Medulla oblongata (tissue), 1 donor: ENCODE results near the gene FAM181B.
A peak's percentile ranks its signal among the peaks of the same experiment; 100 is the strongest.

Source experiments
- DNase-seq: peaks from one replicate; pipeline ENCODE4 v3.0.0-alpha.2; 2015; ENCODE audit errors: extremely low spot score

FAM181B gene, protein sequence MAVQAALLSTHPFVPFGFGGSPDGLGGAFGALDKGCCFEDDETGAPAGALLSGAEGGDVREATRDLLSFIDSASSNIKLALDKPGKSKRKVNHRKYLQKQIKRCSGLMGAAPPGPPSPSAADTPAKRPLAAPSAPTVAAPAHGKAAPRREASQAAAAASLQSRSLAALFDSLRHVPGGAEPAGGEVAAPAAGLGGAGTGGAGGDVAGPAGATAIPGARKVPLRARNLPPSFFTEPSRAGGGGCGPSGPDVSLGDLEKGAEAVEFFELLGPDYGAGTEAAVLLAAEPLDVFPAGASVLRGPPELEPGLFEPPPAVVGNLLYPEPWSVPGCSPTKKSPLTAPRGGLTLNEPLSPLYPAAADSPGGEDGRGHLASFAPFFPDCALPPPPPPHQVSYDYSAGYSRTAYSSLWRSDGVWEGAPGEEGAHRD

DNA sequence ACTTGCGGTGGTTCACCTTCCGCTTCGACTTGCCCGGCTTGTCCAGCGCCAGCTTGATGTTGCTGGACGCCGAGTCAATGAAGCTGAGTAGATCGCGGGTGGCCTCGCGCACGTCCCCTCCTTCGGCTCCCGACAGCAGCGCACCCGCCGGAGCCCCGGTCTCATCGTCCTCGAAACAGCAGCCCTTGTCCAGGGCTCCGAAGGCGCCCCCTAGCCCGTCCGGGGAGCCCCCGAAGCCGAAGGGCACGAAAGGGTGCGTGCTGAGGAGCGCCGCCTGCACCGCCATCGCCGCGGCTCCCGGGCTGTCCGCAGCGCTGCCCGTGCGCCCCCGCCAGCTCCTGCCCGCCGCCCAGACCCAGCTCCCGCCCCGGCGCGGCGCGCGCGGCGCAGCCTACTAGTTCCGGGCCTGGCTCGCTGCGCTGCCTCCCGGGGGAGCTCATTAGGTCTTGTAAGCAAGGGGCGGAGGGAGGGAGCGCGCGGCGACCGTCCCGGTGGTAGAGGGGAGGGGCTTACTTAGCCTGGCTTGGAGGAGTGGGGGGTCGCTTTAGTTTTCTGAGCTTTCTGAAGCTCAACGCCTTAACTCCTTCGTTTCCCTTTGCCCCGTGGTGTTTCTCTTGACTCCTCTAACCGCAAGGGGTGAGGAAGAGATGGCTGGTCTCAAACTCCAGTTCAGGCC is at the start of gene FAM181B:
TSS of gene FAM181B (minus strand) at position 421 of the 676 bp plus-strand sequence. CDS start at position 286, 135 bp downstream.
- DNase-seq: peak; percentile 76

DNA sequence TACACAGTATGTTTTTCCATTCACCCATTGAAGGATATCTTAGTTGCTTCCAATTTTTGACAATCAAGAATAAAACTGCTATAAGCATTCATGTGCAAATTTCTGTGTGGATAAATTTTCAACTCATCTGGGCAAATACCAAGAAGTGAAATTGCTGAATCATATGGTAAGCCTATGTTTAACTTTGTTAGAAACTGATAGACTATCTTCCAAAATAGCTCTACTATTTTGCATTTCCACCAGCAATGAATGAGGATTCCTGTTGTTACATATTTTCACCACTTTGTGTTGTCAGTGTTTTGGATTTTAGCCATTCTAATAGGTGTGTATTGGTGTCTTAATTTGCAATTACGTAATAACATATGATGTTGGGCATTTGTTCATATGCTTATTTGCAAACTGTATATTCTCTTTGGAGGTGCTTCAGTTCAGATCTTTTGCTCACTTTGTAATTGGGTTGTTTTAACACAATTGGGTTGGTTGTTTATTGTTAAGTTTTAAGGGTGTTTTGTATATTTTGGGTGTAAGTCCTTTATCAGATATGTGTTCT is 49.2 kb upstream of the FAM181B start:
- no peak for DNase-seq

DNA sequence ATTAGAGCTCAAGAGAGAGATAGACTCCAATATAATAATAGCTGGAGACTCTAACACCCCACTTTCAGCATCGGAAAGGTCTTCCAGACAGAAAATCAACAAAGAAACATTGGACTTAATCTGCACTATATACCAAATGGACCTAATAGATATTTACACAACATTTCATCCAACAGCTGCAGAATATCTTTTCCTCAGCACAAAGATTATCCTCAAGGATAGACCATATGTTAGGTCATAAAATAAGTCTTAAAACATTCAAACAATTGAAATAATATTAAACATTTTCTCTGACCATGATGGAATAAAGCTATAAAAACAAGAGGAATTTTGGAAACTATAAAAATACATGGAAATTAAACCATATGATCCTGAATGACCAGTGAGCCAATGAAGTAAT is 45.1 kb upstream of the FAM181B start:
- DNase-seq: no peak

DNA sequence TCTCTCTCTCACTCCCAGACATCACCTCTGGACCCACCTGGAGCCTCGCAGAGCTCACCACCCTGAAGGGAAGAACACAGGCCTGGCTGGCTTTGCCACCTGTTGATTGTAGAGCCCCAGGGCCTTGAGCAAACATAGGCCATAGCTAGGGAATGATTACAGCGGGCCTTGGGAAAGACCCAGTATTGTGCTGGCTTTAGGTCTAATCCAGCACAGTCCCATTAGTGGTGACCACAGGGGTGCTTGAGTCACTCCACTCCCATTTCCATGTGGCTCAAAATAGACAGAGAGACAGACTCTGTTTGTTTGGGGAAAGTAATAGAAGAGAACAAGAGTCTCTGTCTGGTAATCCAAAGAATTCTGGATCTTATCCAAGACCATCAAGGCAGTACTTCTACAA is 42.7 kb upstream of the FAM181B start:
- DNase-seq: no peak

DNA sequence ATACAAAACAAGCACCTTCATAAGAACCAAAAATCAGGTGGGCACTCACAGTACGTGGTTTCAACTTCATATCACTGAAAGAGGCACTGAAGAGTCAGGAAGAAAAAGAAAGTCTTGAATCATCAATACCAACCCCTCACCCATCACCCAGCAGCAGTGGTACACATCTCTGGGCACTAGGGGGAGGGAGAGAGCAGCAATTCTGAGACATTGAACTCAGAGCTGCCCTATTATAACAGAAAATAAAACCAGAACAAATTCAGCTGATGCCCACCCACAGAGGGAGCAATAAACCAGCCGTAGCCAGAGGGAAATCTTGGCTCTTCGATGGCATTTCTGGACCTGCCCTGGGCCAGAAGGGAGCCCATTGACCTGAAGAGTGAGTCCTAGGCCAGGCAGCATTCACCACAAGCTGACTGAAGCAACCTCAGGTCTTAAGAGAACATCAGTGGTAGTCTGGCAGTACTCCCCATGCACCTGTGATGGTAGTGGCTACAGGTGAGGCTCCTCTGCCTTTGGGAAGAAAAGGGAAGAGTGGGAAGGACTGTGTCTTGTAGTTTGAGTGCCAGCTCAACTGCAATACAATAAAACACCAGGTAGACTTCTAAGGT is 42.2 kb upstream of the FAM181B start:
- peak; percentile 51 for DNase-seq

DNA sequence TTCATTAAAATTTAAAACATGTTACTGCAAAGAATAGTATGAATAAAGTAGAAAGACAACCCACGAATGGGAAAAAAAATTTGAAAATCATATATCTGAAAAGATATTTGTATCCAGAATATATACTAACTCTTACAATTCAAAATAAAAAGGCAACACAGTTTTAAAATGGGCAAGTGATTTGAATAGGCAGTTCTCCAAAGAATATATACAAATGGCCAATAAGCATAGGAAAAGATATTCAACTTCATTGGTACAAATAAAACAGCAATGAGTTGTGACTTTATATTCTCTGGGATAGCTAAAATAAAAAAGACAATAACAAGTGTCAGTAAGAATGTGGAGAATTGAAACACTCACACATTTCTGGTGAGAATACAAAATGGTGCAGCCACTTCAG is 41.6 kb upstream of the FAM181B start:
- no peak for DNase-seq

DNA sequence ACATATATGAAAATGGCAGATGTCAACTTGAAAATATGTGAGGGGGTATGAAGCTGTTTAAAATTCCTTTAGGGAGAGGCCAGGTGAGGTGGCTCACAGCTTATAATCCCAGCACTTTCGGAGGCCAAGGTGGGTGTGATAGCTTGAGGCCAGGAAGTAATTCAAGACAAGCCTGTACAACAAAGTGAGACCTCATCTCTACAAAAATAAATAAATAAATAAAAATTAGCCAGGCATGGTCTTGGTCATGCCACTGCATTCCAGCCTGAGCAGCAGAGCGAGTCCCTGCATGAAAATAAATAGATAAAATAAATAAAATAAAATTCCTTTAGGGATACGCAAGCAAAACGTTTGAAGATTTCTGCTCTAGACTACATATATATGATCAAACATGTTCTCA is 38.1 kb upstream of the FAM181B start:
- DNase-seq: no peak

DNA sequence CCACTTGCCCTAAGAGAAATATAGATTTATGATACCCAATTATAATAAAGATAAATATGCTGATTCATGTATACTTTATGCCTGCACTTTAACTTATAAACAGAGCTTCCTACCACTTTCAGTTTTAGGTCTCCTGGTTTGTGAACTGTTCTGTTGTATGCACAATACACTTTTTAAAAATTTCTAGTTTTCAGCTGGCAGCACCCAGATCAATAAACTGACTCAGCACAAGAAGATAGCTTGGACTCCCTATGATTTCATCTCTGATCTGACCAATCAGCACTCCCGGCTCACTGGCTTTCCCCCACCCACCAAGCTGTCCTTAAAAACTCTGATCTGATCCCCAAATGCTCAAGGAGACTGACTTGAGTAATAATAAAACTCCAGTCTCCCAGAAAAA is 33.5 kb upstream of the FAM181B start:
- no peak for DNase-seq

DNA sequence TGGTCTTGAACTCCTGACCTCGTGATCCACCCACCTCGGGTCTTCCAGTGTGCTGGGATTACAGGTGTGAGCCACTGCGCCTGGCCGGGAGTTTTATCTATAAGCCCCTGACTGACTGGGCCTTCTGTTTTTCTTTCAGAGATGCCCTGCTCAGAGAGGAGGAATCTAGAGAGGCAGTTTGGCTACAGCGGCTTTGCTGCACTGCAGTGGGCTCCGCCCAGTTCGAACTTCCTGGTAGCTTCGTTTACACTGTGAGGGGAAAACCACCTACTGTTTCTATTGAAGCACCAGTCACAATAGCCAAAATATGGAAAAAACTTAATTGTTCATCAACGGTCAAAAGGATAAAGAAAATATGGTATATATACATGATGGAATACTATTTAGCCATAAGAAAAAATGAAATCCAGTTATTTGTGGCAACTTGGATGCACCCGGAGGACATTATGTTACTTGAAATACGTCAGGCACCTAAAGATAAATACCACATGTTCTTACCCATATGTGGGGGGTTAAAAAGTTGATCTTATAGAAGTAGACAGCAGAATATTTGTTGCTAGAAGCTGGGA is 31.9 kb upstream of the FAM181B start:
- DNase-seq: no peak

DNA sequence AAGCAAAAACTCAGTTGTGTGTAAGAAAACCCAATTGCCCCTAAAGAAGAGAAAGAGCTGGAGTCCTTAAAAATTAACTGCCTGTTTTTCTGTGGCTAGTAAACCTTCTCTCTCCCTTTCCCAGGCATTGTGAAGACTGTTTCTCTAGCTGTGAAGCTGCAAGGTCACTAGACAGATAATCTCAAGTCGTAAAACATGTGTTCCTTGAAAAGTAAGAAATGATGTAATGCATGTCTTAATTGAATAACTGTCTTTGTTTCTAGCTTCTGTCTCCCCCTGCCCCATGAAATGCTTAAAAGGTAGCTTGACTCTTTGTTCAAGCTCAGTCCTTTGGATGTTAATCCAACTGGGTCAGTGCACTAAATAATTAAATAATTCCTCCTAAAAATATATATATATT is 29.5 kb upstream of the FAM181B start:
- DNase-seq: no peak

DNA sequence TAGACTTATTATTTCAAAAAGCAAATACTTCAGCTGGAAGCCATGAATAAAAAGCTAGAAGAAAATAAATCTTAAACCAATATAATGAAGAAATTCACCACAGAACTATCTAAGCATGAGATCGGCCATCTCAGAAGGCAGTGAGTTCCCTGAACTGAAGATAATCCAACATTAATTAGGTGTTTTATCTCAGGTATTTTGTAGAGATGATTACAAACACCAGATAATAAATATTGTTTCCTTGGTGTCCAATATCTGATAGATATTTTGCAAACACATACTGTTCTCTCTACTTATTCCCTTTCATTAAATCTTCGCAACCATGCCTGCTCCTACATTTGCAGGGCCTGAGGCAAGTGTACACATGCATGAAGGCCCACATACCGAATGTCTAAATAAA is 26.0 kb upstream of the FAM181B start:
- no peak for DNase-seq

DNA sequence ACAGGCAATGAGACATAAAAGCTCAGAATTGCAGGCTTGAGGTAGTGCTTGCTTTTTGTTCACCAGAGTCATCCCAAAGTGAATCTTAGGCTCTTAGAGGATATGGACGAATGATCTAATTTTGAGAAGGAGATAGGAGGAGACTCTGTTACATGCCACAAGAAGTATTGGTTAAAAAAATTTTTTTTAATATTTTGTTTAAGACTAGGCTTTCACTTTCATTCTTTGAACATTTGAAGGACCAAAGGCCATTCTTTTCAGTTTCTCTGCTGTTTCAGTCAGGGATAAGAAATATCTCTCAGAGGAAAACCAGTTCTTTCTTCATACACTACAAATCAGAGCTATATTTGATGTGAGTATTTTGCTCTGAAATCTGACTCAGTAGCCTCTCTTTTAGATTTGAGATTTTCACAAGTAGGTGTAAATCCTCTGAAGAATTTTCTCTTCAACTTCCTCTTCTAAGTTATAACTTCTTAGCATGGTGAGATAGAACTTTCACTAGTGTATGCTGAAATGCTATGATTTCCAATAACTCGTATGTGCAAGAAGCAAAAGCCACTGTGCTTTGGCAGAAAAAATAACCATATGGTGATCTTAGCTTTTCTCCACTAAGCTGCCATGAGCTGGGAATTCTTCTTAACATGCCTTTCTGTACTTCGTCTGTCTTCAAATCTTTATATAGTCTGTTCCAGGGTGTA is 24.1 kb upstream of the FAM181B start:
- peak; percentile 26 for DNase-seq

DNA sequence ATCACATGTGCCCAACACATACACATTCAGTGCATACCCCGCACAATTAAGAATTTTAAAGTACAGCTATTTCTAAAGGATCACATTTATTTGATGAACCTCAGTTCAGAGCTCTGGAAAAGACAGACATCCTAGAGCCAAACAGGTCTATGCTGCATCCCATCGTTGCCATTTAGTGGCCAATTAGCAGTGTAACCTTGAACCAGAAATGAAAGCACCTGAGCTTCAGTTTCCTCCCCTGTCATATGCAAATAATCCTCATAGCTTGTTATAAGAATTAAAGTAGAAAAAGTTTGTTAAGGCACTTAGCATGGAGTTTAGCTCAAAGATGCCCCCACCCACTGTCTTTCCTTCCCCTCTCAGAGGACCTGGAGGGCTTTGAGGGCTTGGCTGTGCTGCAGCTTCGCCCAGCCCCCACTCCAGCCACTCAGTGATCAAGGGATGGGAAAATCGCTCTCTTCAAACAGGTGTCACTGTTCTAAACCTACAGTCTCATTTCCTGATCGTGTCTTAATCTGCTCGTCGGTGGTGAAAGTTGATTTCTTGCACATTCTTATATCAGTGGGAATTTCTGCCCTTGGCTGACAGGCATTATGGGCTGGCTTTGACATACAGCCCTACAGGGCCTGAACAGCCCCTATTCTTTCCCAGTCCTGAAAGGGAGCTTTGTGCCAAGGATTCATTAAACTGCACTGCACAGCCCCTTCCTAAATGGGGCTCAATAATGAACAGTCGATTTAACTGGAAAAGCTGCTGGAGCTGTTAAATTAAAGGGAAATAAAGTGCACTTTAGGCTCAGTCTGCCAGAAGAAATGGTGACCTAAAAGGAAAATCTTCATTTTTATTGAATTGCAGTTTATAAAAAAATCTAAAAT is 23.3 kb upstream of the FAM181B start:
- peak; percentile 93 for DNase-seq

DNA sequence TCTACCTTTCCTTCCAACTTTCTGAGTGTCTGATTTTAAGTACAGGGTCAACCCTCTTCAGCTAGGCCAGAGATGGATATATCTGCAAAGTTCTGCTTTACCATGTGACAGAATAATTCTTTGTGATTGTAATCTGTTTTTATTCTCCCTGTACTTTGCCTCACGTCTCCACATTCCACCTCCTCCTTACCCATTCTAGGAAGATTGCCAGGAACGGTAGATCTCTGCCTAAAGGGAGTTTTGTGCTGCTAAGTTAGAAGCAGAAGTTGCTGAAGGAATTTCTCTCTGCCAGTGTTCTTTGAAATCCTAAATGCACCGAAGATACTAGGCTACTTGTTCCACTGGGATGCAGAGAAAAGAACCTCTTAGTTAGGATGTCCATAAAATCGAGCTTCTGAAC is 20.7 kb upstream of the FAM181B start:
- no peak for DNase-seq

DNA sequence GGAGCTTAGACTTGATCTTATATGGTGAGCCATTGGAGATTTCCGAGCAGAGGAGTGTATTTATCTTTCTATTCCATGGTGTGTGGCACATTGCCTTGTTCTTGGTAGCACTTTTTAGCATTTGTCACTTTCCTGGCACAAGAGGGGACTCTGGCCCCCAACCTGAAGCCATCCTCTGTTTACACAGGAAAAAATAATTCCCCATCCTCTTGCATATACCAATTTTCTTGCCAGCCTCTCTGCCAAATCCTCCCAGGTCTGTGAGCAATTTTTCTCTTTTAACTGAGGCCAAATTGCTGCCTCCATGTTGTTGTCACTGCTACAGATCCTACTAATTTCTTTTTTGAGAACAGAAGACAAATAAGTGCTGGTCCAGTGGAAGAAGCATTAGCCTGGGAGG is 20.3 kb upstream of the FAM181B start:
- no peak for DNase-seq

DNA sequence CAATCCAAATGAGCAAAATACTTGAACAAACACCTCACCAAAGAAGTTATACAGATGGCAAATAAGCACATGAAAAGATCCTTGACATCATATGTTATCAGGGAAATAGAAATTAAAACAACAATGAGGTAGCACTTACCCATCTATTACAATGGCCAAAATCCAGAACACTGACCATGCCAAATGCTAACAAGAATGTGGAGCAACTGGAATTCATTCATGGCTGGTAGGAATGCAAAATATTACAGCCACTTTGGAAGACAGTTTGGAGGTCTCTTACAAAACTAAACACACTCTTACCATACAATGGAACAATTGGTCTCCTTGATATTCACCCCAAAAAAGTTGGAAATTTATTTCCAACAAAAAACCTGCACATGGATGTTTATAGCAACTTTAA is 19.1 kb upstream of the FAM181B start:
- DNase-seq: no peak

DNA sequence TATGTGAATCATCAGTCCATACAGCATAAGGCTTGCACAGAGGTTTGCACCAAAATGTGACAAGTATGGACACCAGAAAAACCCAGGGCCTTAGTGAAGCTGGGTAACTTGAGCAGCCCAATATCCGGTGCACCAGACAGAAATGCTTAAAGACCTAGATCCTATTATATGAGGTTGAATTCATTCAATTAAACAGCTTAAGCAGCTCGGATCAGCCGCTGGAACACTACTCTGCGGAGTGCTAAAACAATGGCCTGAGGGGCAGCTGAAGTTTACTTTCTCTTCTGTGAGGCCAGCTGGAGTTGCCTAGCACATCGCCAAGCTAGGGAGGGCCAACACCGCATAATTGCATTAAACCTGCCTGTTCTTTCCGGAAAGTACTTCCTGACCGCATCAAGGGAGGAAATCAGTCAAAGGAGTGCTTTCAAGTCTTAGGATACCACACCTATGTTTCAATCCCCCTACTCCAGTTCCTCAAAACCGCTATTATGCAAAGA is 17.0 kb upstream of the FAM181B start:
- peak; percentile 41 for DNase-seq

DNA sequence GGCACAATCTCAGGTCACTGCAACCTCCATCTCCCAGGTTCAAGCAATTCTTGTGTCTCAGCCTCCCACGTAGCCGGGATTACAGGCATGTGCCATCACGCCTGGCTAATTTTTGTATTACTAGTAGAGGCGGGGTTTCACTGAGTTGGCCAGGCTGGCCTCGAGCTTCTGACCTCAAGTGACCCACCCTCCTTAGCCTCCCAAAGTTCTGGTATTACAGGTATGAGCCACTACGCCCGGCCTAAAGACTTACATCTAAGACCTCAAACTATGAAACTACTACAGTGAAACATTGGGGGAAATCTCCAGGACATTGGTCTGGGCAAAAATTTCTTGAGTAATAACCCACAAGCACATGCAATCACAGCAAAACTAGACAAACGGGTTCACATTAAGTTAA is 13.8 kb upstream of the FAM181B start:
- no peak for DNase-seq

DNA sequence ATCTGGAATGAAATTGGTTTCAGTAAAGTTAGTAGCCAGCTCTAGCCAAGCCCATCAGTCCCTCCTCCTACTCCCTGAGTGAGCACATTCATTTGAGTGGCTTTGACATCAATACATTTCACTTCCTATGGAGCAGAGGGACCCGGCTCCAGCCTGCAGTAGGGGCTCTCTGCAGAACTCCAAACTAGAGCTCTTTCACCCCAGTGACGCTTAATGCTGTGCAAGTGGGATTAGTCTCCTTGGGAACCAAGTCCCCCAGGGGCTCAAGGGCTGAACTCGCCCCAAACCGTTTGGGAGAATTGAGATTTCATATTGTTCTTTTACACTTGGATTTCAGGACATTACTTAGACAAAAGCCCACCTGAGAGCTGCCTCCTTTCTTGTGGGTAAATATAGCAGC is 4.4 kb upstream of the FAM181B start:
- no peak for DNase-seq

DNA sequence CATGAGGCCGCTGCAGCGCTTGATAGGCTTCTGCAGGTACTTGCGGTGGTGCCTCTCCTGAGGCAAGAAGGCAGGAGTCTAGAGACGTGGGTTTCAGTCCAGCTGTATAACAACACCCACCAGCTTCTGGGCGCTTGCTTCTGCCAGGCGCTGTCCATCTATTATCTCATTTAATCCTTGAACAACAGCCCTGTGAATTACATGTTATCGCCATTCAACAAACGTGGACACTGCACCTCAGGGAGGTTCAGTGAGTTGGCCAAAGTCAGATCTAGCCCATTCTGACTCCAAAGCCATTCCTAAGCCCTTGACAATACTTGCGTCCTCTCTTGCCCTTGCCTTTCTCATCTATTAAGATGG is 436 bp upstream of the FAM181B start:
- no peak for DNase-seq
